ENCODE data around the gene MKLN1.

- TF ChIP-seq GATA2 (IDR thresholded peaks at IDR 0.05; ENCODE audit: low read depth, low read length) (no peak), GATA3 (IDR thresholded peaks at IDR 0.05; ENCODE audit: low read depth, low read length) (no peak)
Observed at GRCh38 chr7:131342864-131343442, 15.3 kb downstream of the MKLN1 start.

Measured in SH-SY5Y (cell line).